Prostate gland (tissue), 2 donors: ENCODE results near the gene TIGD2.

Source experiments
- POLR2A ChIP-seq: fragments of 450-650 bp; IDR thresholded peaks from one replicate; pipeline ENCODE4 v1.6.1; 2016; ENCODE audit warnings: antibody characterized with exemption, mild to moderate bottlenecking
- TF ChIP-seq, protein P1 (sequence below), 4 experiments: fragments of 200-600 bp in 2 of 4; fragments of 450-650 bp in 2 of 4; sonication (generic) in 2 of 4; IDR thresholded peaks; 1 replicate in 3 of 4; 2 replicates in 1 of 4; pipeline ENCODE4 v1.5.1; 2016 to 2019; ENCODE audit warnings: antibody characterized with exemption in 4 of 4, mild to moderate bottlenecking in 2 of 4, moderate library complexity in 2 of 4

DNA sequence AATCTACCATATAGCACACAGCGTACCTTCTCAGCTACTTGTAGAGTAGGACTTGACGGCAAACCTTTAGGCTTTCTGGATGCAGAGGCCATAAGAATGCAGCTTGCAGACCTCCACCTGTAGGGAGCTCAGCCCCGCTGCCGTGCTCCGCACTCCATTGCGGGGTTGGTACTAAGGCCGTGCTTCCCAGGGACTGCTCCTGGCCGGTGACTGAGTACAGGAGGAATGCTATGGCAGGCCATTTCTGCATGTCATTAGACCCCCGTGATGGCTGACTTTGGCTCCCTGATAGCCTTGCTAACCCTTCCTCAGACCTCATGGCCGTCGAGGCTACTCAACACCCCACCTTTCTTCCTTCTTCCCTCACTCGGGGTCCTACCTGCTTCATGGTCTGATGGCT is 26.4 kb downstream of the TIGD2 start:
- TF ChIP-seq, protein P1, sequence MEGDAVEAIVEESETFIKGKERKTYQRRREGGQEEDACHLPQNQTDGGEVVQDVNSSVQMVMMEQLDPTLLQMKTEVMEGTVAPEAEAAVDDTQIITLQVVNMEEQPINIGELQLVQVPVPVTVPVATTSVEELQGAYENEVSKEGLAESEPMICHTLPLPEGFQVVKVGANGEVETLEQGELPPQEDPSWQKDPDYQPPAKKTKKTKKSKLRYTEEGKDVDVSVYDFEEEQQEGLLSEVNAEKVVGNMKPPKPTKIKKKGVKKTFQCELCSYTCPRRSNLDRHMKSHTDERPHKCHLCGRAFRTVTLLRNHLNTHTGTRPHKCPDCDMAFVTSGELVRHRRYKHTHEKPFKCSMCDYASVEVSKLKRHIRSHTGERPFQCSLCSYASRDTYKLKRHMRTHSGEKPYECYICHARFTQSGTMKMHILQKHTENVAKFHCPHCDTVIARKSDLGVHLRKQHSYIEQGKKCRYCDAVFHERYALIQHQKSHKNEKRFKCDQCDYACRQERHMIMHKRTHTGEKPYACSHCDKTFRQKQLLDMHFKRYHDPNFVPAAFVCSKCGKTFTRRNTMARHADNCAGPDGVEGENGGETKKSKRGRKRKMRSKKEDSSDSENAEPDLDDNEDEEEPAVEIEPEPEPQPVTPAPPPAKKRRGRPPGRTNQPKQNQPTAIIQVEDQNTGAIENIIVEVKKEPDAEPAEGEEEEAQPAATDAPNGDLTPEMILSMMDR (IDR thresholded peaks at IDR 0.05), result no peak
- TF ChIP-seq POLR2A, result no peak
